Caco-2 (cell line): ENCODE measurements around the gene TMEM234. TPM values are rescaled to one million over a fixed set of nuclear protein-coding genes. Genes with fewer than 3 reads are reported as not detected.

Experiments used
- BruUV-seq: library from RNA; stranded (reverse); fragments of 400-500 nt; replicated peaks from 2 replicates; lab custom pipeline; 2021; lab: Mats Ljungman, UMichigan
- CTCF ChIA-PET: fragments of 300-600 bp; sonication (Branson Sonifier 250); formaldehyde crosslinking; loops from one replicate; lab custom pipeline; 2022; ENCODE audit warnings: antibody characterized with exemption; lab: Charles Lee
- POLR2A ChIA-PET: fragments of 300-600 bp; sonication (Branson Sonifier 250); formaldehyde crosslinking; loops from one replicate; lab custom pipeline; 2022; ENCODE audit warnings: antibody characterized with exemption; lab: Charles Lee
- DNase-seq, 2 experiments: peaks; one replicate each; pipeline versions ENCODE4 v3.0.0 to v3.0.0-alpha.2; 2020 to 2022
- H3K27me3 ChIP-seq: replicated peaks from 2 replicates; pipeline ENCODE4 v1.6.0; 2011; ENCODE audit warnings: low read length; ENCODE audit not compliant: control insufficient read depth, insufficient read depth
- H3K36me3 ChIP-seq: 2 replicates; pipeline ENCODE4 v1.5.1; 2011; ENCODE audit warnings: low read length; ENCODE audit not compliant: control insufficient read depth, insufficient read depth
- H3K4me1 ChIP-seq: fragments of 250-450 bp; sonication (Bioruptor Pico); 2 replicates; pipeline ENCODE4 v1.5.1; 2020; ENCODE audit warnings: mild to moderate bottlenecking
- H3K4me3 ChIP-seq: 2 replicates; pipeline ENCODE4 v1.5.1; 2011; ENCODE audit warnings: low read depth, mild to moderate bottlenecking, control low read depth, low read length
- H3K9me3 ChIP-seq: fragments of 250-450 bp; sonication (Bioruptor Pico); 2 replicates; pipeline ENCODE4 v1.5.1; 2020; ENCODE audit warnings: mild to moderate bottlenecking, moderate library complexity
- H3K27ac Mint-ChIP-seq: one replicate; pipeline ENCODE4 v1.8.0; 2022; ENCODE audit warnings: mixed read lengths; ENCODE audit not compliant: unreplicated experiment
- H3K27me3 Mint-ChIP-seq: one replicate; pipeline ENCODE4 v1.8.0; 2022; ENCODE audit warnings: mixed read lengths; ENCODE audit not compliant: insufficient read depth, unreplicated experiment
- H3K36me3 Mint-ChIP-seq: one replicate; pipeline ENCODE4 v1.8.0; 2022; ENCODE audit warnings: mild to moderate bottlenecking, mixed read lengths; ENCODE audit not compliant: insufficient read depth, unreplicated experiment
- H3K4me1 Mint-ChIP-seq: one replicate; pipeline ENCODE4 v1.8.0; 2022; ENCODE audit warnings: low read depth, mixed read lengths; ENCODE audit not compliant: unreplicated experiment
- H3K4me3 Mint-ChIP-seq: one replicate; pipeline ENCODE4 v1.8.0; 2022; ENCODE audit warnings: mild to moderate bottlenecking, moderate library complexity, mixed read lengths; ENCODE audit not compliant: unreplicated experiment
- H3K9me3 Mint-ChIP-seq: one replicate; pipeline ENCODE4 v1.8.0; 2022; ENCODE audit warnings: mixed read lengths; ENCODE audit not compliant: unreplicated experiment
- CTCF ChIP-seq, 2 experiments: fragments of 200-600 bp in 1 of 2; IDR thresholded peaks; 1 replicate in 1 of 2; 2 replicates in 1 of 2; pipeline versions ENCODE4 v1.5.1 to v1.8.0; 2011 to 2022; ENCODE audit warnings: antibody characterized with exemption in 1 of 2, control low read depth in 1 of 2, inconsistent platforms in 1 of 2, low read depth in 1 of 2, low read length in 1 of 2, mild to moderate bottlenecking in 1 of 2, moderate library complexity in 1 of 2; ENCODE audit not compliant: insufficient read depth in 1 of 2, severe bottlenecking in 1 of 2, unreplicated experiment in 1 of 2
- intact Hi-C: fragments of 100-400 bp; cut with micrococcal nuclease; formaldehyde crosslinking; loops from one replicate; pipeline ENCODE4 v1.10.0; 2022; ENCODE audit not compliant: unreplicated experiment
- total RNA-seq: library from RNA; stranded (reverse); gene quantifications from 2 replicates; pipeline ENCODE4 v1.2.3, GENCODE V29; 2022

The TMEM234 gene
- total RNA-seq, 1 experiment from 2014 or later, result 11.5 TPM

DNA sequence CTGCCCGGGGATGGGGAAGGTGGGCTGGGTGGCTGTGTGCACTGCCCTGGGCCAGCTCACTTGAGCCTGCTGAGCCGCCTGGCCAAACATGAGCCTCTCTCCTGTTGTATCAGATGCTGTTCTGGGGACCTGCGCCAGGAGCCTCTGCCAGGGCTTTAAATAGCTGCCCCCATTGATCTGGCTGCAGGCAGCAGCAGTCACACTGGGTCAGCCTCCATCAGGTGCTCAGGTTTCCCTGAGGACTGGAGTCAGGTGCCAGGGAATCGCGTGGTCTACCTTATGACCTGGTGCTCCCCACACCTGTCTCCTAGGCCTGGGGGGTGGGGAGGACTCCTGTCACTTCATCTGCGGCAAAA, 22.5 kb downstream of the TMEM234 start:
- H3K4me3 ChIP-seq, result peak overlapping the region; percentile 60; the same call in 1 of the 2 replicates
- H3K4me1 ChIP-seq, result peaks cover 4% of the 10 kb centered on the region; the same call in 1 of the 2 replicates
- H3K27me3 ChIP-seq, result no peaks in the 10 kb centered on the region
- Mint-ChIP-seq H3K27ac (peak overlapping the region; percentile 68), H3K27me3 (no peaks in the 10 kb centered on the region), H3K9me3 (no peaks in the 10 kb centered on the region), H3K36me3 (peaks cover 29% of the 10 kb centered on the region), H3K4me3 (peak overlapping the region; percentile 80), H3K4me1 (no peaks in the 10 kb centered on the region)
- H3K36me3 ChIP-seq, result no peaks in the 10 kb centered on the region
- no peak for DNase-seq
- BruUV-seq, result no TSS peak
- ChIA-PET CTCF (interaction anchor here (1.1 kb wide), 1 partner anchor 41 kb away, joined by 5 read pairs; no protein-coding TSS in a partner anchor), POLR2A (interaction anchor here (0.6 to 1.1 kb wide), 2 partner anchors 20 to 38 kb away, joined by 4 to 5 read pairs; partner anchors contain the start of gene TXLNA)
- H3K9me3 ChIP-seq, result no peaks in the 10 kb centered on the region
- intact Hi-C loops, result no loop called here
- TF ChIP-seq CTCF (IDR thresholded peaks at IDR 0.05; ENCODE audit: insufficient read depth in 1 of 2, low read depth in 1 of 2, low read length in 1 of 2, severe bottlenecking in 1 of 2, unreplicated experiment in 1 of 2), result no peak

DNA sequence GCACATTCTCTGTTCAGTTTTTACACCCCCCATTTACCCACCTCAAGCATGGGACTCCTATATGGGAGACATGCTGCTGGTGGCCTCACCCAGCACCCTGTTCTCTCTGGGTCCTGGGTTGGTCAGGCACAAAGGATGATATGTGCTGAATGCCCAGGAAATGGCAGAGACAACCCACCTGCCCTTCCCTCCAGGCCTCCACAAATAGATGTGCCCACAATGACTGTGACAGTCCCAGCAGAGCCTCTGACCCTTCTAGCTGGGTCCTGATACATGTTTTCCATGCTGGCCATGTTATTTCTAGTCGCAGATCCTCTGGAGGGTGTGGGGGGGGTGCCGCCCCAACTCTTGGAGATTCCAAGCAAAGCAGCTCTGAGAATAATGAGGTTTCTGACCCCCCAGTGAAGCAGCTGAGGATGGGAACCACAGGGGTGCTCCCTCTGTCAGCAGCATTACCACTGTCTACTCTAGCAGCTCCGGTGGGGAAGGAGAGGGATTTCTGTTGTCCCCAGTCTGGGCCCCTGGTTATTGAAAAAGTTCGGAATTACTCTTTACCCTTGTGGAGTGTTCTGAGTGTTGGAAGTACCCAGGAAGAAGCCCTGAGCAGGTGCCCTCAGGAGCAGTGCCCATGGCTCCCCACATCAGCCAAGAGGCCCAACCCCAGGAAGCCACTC, 23.0 kb downstream of the TMEM234 start:
- no peak for TF ChIP-seq CTCF (IDR thresholded peaks at IDR 0.05; ENCODE audit: insufficient read depth in 1 of 2, low read depth in 1 of 2, low read length in 1 of 2, severe bottlenecking in 1 of 2, unreplicated experiment in 1 of 2)
- H3K4me3 Mint-ChIP-seq, result no peak overlapping the region
- Histone ChIP-seq H3K36me3 (no peaks in the 10 kb centered on the region), H3K9me3 (no peaks in the 10 kb centered on the region), H3K4me3 (no peak overlapping the region), H3K4me1 (peaks cover 4% of the 10 kb centered on the region; the same call in 1 of the 2 replicates), H3K27me3 (no peaks in the 10 kb centered on the region)
- intact Hi-C loops, result no loop called here
- ChIA-PET CTCF (interaction anchor here (1.1 kb wide), 1 partner anchor 41 kb away, joined by 5 read pairs; no protein-coding TSS in a partner anchor), POLR2A (interaction anchor here (0.6 kb wide), 1 partner anchor 38 kb away, joined by 5 read pairs; no protein-coding TSS in a partner anchor)
- no peaks in the 10 kb centered on the region for H3K9me3 Mint-ChIP-seq
- no TSS peak for BruUV-seq
- no peak overlapping the region for H3K27ac Mint-ChIP-seq
- no peak for DNase-seq
- no peaks in the 10 kb centered on the region for H3K27me3 Mint-ChIP-seq
- H3K36me3 Mint-ChIP-seq, result peaks cover 34% of the 10 kb centered on the region
- H3K4me1 Mint-ChIP-seq, result no peaks in the 10 kb centered on the region

- CTCF ChIA-PET, result no interaction called here
- H3K27me3 Mint-ChIP-seq, result no peaks in the 10 kb centered on the region
- no TSS peak for BruUV-seq
- Histone ChIP-seq H3K4me3 (no peak overlapping the region), H3K36me3 (no peaks in the 10 kb centered on the region), H3K9me3 (no peaks in the 10 kb centered on the region), H3K4me1 (peaks cover 4% of the 10 kb centered on the region; the same call in 1 of the 2 replicates), H3K27me3 (no peaks in the 10 kb centered on the region)
- no peak overlapping the region for H3K4me3 Mint-ChIP-seq
- H3K4me1 Mint-ChIP-seq, result no peaks in the 10 kb centered on the region
- POLR2A ChIA-PET, result no interaction called here
- no peak overlapping the region for H3K27ac Mint-ChIP-seq
- intact Hi-C loops, result no loop called here
- TF ChIP-seq CTCF (IDR thresholded peaks at IDR 0.05; ENCODE audit: insufficient read depth in 1 of 2, low read depth in 1 of 2, low read length in 1 of 2, severe bottlenecking in 1 of 2, unreplicated experiment in 1 of 2), result no peak
- no peaks in the 10 kb centered on the region for H3K9me3 Mint-ChIP-seq
- DNase-seq, result no peak
- H3K36me3 Mint-ChIP-seq, result peaks cover 42% of the 10 kb centered on the region
Measured at GRCh38 chr1:32198237-32199042, 23.7 kb downstream of the TMEM234 start.
